ENCODE results near the gene VAV1.
"Not testable (repeated sequence)": the region's sequence is repeated elsewhere in the genome, so short reads cannot be mapped to it uniquely, and the experiment has no call there.

The VAV1 gene

GRCh38 chr19:6864325-6864940 lies 91.9 kb downstream of the VAV1 start:
- Histone ChIP-seq H4K5ac (ENCODE audit: low read length) (no peak overlapping the region), H3K79me1 (ENCODE audit: low read length) (no peaks in the 10 kb centered on the region), H2BK5ac (ENCODE audit: low read length) (no peak overlapping the region), H3K9ac (ENCODE audit: low read length) (no peak overlapping the region), H3K56ac (ENCODE audit: low read length) (no peak overlapping the region), H4K8ac (ENCODE audit: low read depth, low read length) (no peak overlapping the region), H3K18ac (ENCODE audit: low read length) (no peak overlapping the region), H2BK15ac (replicated peaks; ENCODE audit: low read depth) (no peak overlapping the region), H2AK5ac (ENCODE audit: low read length) (no peak overlapping the region), H3K4me2 (ENCODE audit: low read length) (no peak overlapping the region), H3K4me3 (ENCODE audit: low read length) (no peak overlapping the region), H3K79me2 (ENCODE audit: control insufficient read depth, insufficient read depth, low read length) (no peaks in the 10 kb centered on the region), H3K4ac (ENCODE audit: low read depth, low read length) (no peak overlapping the region), H3K23ac (ENCODE audit: low read length) (no peak overlapping the region), H2BK120ac (ENCODE audit: low read depth, low read length) (no peak overlapping the region), H3K27me3 (ENCODE audit: insufficient read depth, low read length, poor library complexity) (no peaks in the 10 kb centered on the region), H3K36me3 (ENCODE audit: control insufficient read depth, insufficient read depth, low read length) (no peaks in the 10 kb centered on the region), H3K4me1 (ENCODE audit: control insufficient read depth, low read depth, low read length) (no peaks in the 10 kb centered on the region), H3K27ac (ENCODE audit: low read depth, low read length) (no peak overlapping the region)
- DNase-seq: no peak
- no CpG with 5 or more reads among the region's 9 CpGs for WGBS (ENCODE audit: extremely low coverage, insufficient coverage, low lambda C conversion rate)

DNA sequence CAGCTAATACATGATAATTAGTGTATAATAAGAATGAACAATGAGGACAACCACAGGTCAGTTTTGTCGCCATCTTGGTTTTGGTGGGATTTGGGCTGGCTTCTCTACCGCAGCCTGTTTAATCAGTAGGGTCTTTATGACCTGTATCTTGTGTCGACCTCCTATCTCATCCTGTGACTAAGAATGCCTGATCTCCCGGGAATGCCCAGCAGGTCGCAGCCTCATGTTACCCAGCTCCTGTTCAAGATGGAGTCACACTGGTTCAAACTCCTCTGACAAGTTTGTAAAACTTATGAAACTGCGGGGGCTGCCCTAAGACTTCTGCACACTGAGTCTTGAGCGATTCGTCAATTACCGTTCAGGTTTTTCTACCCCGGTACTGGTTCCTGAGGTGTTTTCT lies 93.3 kb downstream of the VAV1 start:
- Histone ChIP-seq H2BK120ac (ENCODE audit: low read depth, low read length) (no peak overlapping the region), H3K4ac (ENCODE audit: low read depth, low read length) (no peak overlapping the region), H3K36me3 (ENCODE audit: control insufficient read depth, insufficient read depth, low read length) (no peaks in the 10 kb centered on the region), H3K4me1 (ENCODE audit: control insufficient read depth, low read depth, low read length) (no peaks in the 10 kb centered on the region), H3K23ac (ENCODE audit: low read length) (no peak overlapping the region), H3K9ac (ENCODE audit: low read length) (no peak overlapping the region), H2AK5ac (ENCODE audit: low read length) (no peak overlapping the region), H3K4me2 (ENCODE audit: low read length) (no peak overlapping the region), H3K79me2 (ENCODE audit: control insufficient read depth, insufficient read depth, low read length) (no peaks in the 10 kb centered on the region), H3K79me1 (ENCODE audit: low read length) (no peaks in the 10 kb centered on the region), H3K18ac (ENCODE audit: low read length) (no peak overlapping the region), H3K27ac (ENCODE audit: low read depth, low read length) (no peak overlapping the region), H2BK5ac (ENCODE audit: low read length) (no peak overlapping the region), H3K4me3 (ENCODE audit: low read length) (no peak overlapping the region), H2BK15ac (replicated peaks; ENCODE audit: low read depth) (no peak overlapping the region), H3K56ac (ENCODE audit: low read length) (no peak overlapping the region), H3K27me3 (ENCODE audit: insufficient read depth, low read length, poor library complexity) (no peaks in the 10 kb centered on the region), H4K5ac (ENCODE audit: low read length) (no peak overlapping the region), H4K8ac (ENCODE audit: low read depth, low read length) (no peak overlapping the region)
- DNase-seq: peak; percentile 8
- no CpG with 5 or more reads among the region's 10 CpGs for WGBS (ENCODE audit: extremely low coverage, insufficient coverage, low lambda C conversion rate)

- H2BK120ac ChIP-seq (ENCODE audit: low read depth, low read length): no peak overlapping the region
- H3K27ac ChIP-seq (ENCODE audit: low read depth, low read length): no peak overlapping the region
- no peak overlapping the region for H2BK15ac ChIP-seq (replicated peaks; ENCODE audit: low read depth)
- no peak for DNase-seq
- H2AK5ac ChIP-seq (ENCODE audit: low read length): no peak overlapping the region
- H3K9ac ChIP-seq (ENCODE audit: low read length): no peak overlapping the region
- H2BK5ac ChIP-seq (ENCODE audit: low read length): no peak overlapping the region
- no peak overlapping the region for H3K4me2 ChIP-seq (ENCODE audit: low read length)
- no peak overlapping the region for H4K5ac ChIP-seq (ENCODE audit: low read length)
- H3K27me3 ChIP-seq (ENCODE audit: insufficient read depth, low read length, poor library complexity): no peaks in the 10 kb centered on the region
- no peak overlapping the region for H3K4me3 ChIP-seq (ENCODE audit: low read length)
- H4K8ac ChIP-seq (ENCODE audit: low read depth, low read length): no peak overlapping the region
- no peak overlapping the region for H3K18ac ChIP-seq (ENCODE audit: low read length)
- H3K79me1 ChIP-seq (ENCODE audit: low read length): no peaks in the 10 kb centered on the region
- H3K36me3 ChIP-seq (ENCODE audit: control insufficient read depth, insufficient read depth, low read length): no peaks in the 10 kb centered on the region
- H3K56ac ChIP-seq (ENCODE audit: low read length): no peak overlapping the region
- H3K79me2 ChIP-seq (ENCODE audit: control insufficient read depth, insufficient read depth, low read length): no peaks in the 10 kb centered on the region
- H3K23ac ChIP-seq (ENCODE audit: low read length): no peak overlapping the region
- WGBS (ENCODE audit: extremely low coverage, insufficient coverage, low lambda C conversion rate): no CpG with 5 or more reads among the region's 6 CpGs
- H3K4me1 ChIP-seq (ENCODE audit: control insufficient read depth, low read depth, low read length): no peaks in the 10 kb centered on the region
- H3K4ac ChIP-seq (ENCODE audit: low read depth, low read length): no peak overlapping the region
Observed at GRCh38 chr19:6866741-6867151, 94.2 kb downstream of the VAV1 start.

DNA sequence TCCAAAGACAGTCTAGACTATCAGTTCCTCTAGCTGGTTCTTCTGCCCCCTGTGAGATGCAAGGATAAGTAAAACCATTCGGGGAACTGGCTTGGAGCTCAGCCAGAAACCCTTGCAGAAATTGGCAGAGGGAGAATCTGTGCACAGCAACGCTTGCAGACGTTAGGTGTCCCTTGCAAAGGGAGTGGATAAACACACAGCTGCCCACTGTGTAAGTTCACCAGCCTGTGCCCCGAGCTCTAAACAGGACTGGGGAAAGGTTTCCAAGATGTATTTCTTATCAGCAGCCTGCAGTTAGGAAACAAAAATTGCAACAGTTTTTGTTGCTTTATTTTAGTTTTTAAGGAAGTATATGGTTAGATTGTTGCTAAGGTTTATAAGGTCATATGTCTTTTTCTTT lies 95.8 kb downstream of the VAV1 start:
- Histone ChIP-seq H3K18ac (ENCODE audit: low read length) (no peak overlapping the region), H3K4me3 (ENCODE audit: low read length) (no peak overlapping the region), H3K4me2 (ENCODE audit: low read length) (no peak overlapping the region), H3K79me2 (ENCODE audit: control insufficient read depth, insufficient read depth, low read length) (no peaks in the 10 kb centered on the region), H3K27me3 (ENCODE audit: insufficient read depth, low read length, poor library complexity) (no peaks in the 10 kb centered on the region), H4K8ac (ENCODE audit: low read depth, low read length) (no peak overlapping the region), H3K4ac (ENCODE audit: low read depth, low read length) (no peak overlapping the region), H3K56ac (ENCODE audit: low read length) (no peak overlapping the region), H3K23ac (ENCODE audit: low read length) (no peak overlapping the region), H3K4me1 (ENCODE audit: control insufficient read depth, low read depth, low read length) (no peaks in the 10 kb centered on the region), H3K36me3 (ENCODE audit: control insufficient read depth, insufficient read depth, low read length) (no peaks in the 10 kb centered on the region), H3K79me1 (ENCODE audit: low read length) (no peaks in the 10 kb centered on the region), H4K5ac (ENCODE audit: low read length) (no peak overlapping the region), H2BK15ac (replicated peaks; ENCODE audit: low read depth) (no peak overlapping the region), H2BK5ac (ENCODE audit: low read length) (no peak overlapping the region), H2AK5ac (ENCODE audit: low read length) (no peak overlapping the region), H3K9ac (ENCODE audit: low read length) (no peak overlapping the region), H2BK120ac (ENCODE audit: low read depth, low read length) (no peak overlapping the region), H3K27ac (ENCODE audit: low read depth, low read length) (no peak overlapping the region)
- no peak for DNase-seq
- no CpG with 5 or more reads among the region's 4 CpGs for WGBS (ENCODE audit: extremely low coverage, insufficient coverage, low lambda C conversion rate)

GRCh38 chr19:6869151-6869882 lies 96.8 kb downstream of the VAV1 start:
- H3K4me2 ChIP-seq (ENCODE audit: low read length); H2BK5ac ChIP-seq (ENCODE audit: low read length); H3K27me3 ChIP-seq (ENCODE audit: insufficient read depth, low read length, poor library complexity); H4K8ac ChIP-seq (ENCODE audit: low read depth, low read length); H3K4me3 ChIP-seq (ENCODE audit: low read length); H3K27ac ChIP-seq (ENCODE audit: low read depth, low read length); H3K23ac ChIP-seq (ENCODE audit: low read length); H3K4me1 ChIP-seq (ENCODE audit: control insufficient read depth, low read depth, low read length); DNase-seq; H3K4ac ChIP-seq (ENCODE audit: low read depth, low read length); H3K56ac ChIP-seq (ENCODE audit: low read length); H3K9ac ChIP-seq (ENCODE audit: low read length); H3K79me1 ChIP-seq (ENCODE audit: low read length); H3K36me3 ChIP-seq (ENCODE audit: control insufficient read depth, insufficient read depth, low read length); H4K5ac ChIP-seq (ENCODE audit: low read length); H3K79me2 ChIP-seq (ENCODE audit: control insufficient read depth, insufficient read depth, low read length); H3K18ac ChIP-seq (ENCODE audit: low read length); H2AK5ac ChIP-seq (ENCODE audit: low read length); H2BK15ac ChIP-seq (replicated peaks; ENCODE audit: low read depth); H2BK120ac ChIP-seq (ENCODE audit: low read depth, low read length): not testable (repeated sequence)
- WGBS (ENCODE audit: extremely low coverage, insufficient coverage, low lambda C conversion rate): no CpG with 5 or more reads among the region's 22 CpGs
